Loucy (cell line): ENCODE data around the gene PTMS.

Source experiments
- EZH2phosphoT487 ChIP-seq: fragments of 200-600 bp; IDR thresholded peaks from 2 replicates; pipeline ENCODE4 v1.6.1; 2018; ENCODE audit warnings: antibody characterized with exemption, mild to moderate bottlenecking, moderate library complexity, borderline replicate concordance
- TF ChIP-seq, protein P1 (sequence below): fragments of 200-600 bp; sonication (generic); conservative IDR thresholded peaks from 2 replicates; pipeline ENCODE4 v1.5.1; 2014; ENCODE audit warnings: mild to moderate bottlenecking, antibody characterized with exemption, low read length

DNA sequence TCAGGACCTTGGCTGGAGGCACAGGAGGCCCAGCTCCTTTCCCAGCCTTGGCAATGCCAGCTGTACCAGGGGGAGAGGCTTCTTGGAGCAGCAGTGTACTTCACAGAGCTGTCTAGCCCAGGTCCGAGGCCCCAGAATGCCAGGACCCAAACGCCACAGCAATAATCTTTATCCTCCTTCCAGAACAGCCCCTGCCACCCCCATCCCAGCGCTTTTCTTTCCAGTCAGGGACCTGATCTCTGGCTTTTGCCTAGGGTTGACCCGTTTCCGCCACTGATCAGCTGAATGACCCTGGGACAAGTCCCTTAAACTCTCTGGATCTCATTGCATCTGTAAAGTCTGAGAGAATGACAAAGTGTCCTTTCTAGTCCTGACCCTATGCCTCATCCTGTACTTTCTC lies 11.2 kb downstream of the PTMS start:
- TF ChIP-seq, protein P1, sequence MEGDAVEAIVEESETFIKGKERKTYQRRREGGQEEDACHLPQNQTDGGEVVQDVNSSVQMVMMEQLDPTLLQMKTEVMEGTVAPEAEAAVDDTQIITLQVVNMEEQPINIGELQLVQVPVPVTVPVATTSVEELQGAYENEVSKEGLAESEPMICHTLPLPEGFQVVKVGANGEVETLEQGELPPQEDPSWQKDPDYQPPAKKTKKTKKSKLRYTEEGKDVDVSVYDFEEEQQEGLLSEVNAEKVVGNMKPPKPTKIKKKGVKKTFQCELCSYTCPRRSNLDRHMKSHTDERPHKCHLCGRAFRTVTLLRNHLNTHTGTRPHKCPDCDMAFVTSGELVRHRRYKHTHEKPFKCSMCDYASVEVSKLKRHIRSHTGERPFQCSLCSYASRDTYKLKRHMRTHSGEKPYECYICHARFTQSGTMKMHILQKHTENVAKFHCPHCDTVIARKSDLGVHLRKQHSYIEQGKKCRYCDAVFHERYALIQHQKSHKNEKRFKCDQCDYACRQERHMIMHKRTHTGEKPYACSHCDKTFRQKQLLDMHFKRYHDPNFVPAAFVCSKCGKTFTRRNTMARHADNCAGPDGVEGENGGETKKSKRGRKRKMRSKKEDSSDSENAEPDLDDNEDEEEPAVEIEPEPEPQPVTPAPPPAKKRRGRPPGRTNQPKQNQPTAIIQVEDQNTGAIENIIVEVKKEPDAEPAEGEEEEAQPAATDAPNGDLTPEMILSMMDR, result no peak
- no peak for TF ChIP-seq EZH2phosphoT487
